GM18502 (cell line): Measurements from ENCODE around the gene TMEM8B.

ENCODE experiments used
- ATAC-seq: cut with Tn5 transposase; IDR thresholded peaks from one replicate; pipeline ENCODE4 v1.9.1; 2021; ENCODE audit warnings: mild to moderate bottlenecking; ENCODE audit not compliant: unreplicated experiment, poor library complexity

TMEM8B gene

GRCh38 chr9:35829084-35829763 lies at the start of gene TMEM8B:
Gene TMEM8B, plus strand, starts transcription at chr9:35829228. Its CDS starts 220 bp downstream, at chr9:35829448.
- ATAC-seq: peak; percentile 78

- ATAC-seq: no peak
Observed at GRCh38 chr9:35781066-35781465, 48.0 kb upstream of the TMEM8B start.

- no peak for ATAC-seq
Observed at GRCh38 chr9:35783418-35783817, 45.6 kb upstream of the TMEM8B start.

GRCh38 chr9:35789541-35789940 lies 39.5 kb upstream of the TMEM8B start:
- ATAC-seq: no peak

- no peak for ATAC-seq
Observed at GRCh38 chr9:35790025-35790384, 39.0 kb upstream of the TMEM8B start.

- ATAC-seq: no peak
Observed at GRCh38 chr9:35790385-35791296, 38.4 kb upstream of the TMEM8B start.

GRCh38 chr9:35791297-35791921 lies 37.6 kb upstream of the TMEM8B start, which contains the start of gene NPR2:
Gene NPR2, plus strand, starts transcription at chr9:35791591. Its CDS starts 818 bp downstream, at chr9:35792409.
- ATAC-seq: no peak

GRCh38 chr9:35792024-35792813 lies 36.8 kb upstream of the TMEM8B start:
- ATAC-seq: no peak

GRCh38 chr9:35792826-35793225 lies 36.2 kb upstream of the TMEM8B start:
- no peak for ATAC-seq

- ATAC-seq: no peak
Observed at GRCh38 chr9:35793461-35793860, 35.6 kb upstream of the TMEM8B start.

GRCh38 chr9:35795695-35796094 lies 33.3 kb upstream of the TMEM8B start:
- ATAC-seq: no peak

GRCh38 chr9:35797311-35798109 lies 31.5 kb upstream of the TMEM8B start:
- ATAC-seq: no peak

GRCh38 chr9:35798658-35799374 lies 30.2 kb upstream of the TMEM8B start:
- no peak for ATAC-seq

- ATAC-seq: no peak
Observed at GRCh38 chr9:35800530-35800929, 28.5 kb upstream of the TMEM8B start.

- no peak for ATAC-seq
Observed at GRCh38 chr9:35801328-35802128, 27.5 kb upstream of the TMEM8B start.

- ATAC-seq: no peak
Observed at GRCh38 chr9:35806101-35806500, 22.9 kb upstream of the TMEM8B start.

- ATAC-seq: no peak
Observed at GRCh38 chr9:35808433-35808832, 20.6 kb upstream of the TMEM8B start.

- no peak for ATAC-seq
Observed at GRCh38 chr9:35810122-35810521, 18.9 kb upstream of the TMEM8B start.
